CD14-positive monocyte (primary cell): ENCODE measurements around the gene SLC6A16. TPM values are rescaled to one million over a fixed set of nuclear protein-coding genes. Genes with fewer than 3 reads are reported as not detected.

Experiments
- DNase-seq, 3 donors: peaks; one replicate each; pipeline ENCODE4 v3.0.0-alpha.2; 2011 to 2022
- H2AFZ ChIP-seq: 2 replicates; pipeline ENCODE4 v1.6.0; 2012; ENCODE audit warnings: mild to moderate bottlenecking, low read depth, low read length, inconsistent platforms; ENCODE audit not compliant: insufficient read depth, poor library complexity, severe bottlenecking
- H3K27ac ChIP-seq, 2 donors: 1 replicate in 1 of 2; 2 replicates in 1 of 2; pipeline ENCODE4 v1.5.1; 2012 to 2013; ENCODE audit warnings: low read length in 2 of 2, control low read depth in 1 of 2, inconsistent platforms in 1 of 2, low read depth in 1 of 2, mild to moderate bottlenecking in 1 of 2
- H3K27me3 ChIP-seq, 2 donors: one replicate each; pipeline versions ENCODE4 v1.6.0 to v1.6.1; 2011 to 2013; ENCODE audit warnings: low read length in 2 of 2; ENCODE audit not compliant: control insufficient read depth in 2 of 2, insufficient read depth in 2 of 2
- H3K36me3 ChIP-seq, 2 donors: replicated peaks in 1 of 2; 1 replicate in 1 of 2; 2 replicates in 1 of 2; pipeline versions ENCODE4 v1.5.1 to v1.6.1; 2012 to 2013; ENCODE audit warnings: low read length in 2 of 2, control low read depth in 1 of 2, inconsistent platforms in 1 of 2, mild to moderate bottlenecking in 1 of 2; ENCODE audit not compliant: insufficient read depth in 2 of 2, control insufficient read depth in 1 of 2
- H3K4me1 ChIP-seq, 2 donors: 1 replicate in 1 of 2; 2 replicates in 1 of 2; pipeline versions ENCODE4 v1.5.1 to v1.6.1; 2012 to 2013; ENCODE audit warnings: low read length in 2 of 2, control low read depth in 1 of 2, inconsistent platforms in 1 of 2, mild to moderate bottlenecking in 1 of 2, moderate library complexity in 1 of 2; ENCODE audit not compliant: insufficient read depth in 2 of 2, control insufficient read depth in 1 of 2
- H3K4me2 ChIP-seq: replicated peaks from 2 replicates; pipeline ENCODE3; 2012; ENCODE audit warnings: low read length, moderate library complexity, mild to moderate bottlenecking; ENCODE audit not compliant: poor library complexity, severe bottlenecking; ENCODE audit errors: extremely low read depth
- H3K4me3 ChIP-seq, 3 experiments: fragments of 200-600 bp in 1 of 3; sonication (generic) in 1 of 3; replicated peaks in 1 of 3; 1 replicate in 2 of 3; 2 replicates in 1 of 3; pipeline ENCODE4 v1.5.1; 2011 to 2013; ENCODE audit warnings: low read length in 3 of 3, mild to moderate bottlenecking in 3 of 3, control low read depth in 2 of 3, low read depth in 2 of 3, inconsistent platforms in 1 of 3, moderate library complexity in 1 of 3
- H3K79me2 ChIP-seq: 2 replicates; pipeline ENCODE4 v1.6.0; 2012; ENCODE audit warnings: mild to moderate bottlenecking, control low read depth, inconsistent platforms, low read length, moderate library complexity; ENCODE audit not compliant: insufficient read depth
- H3K9ac ChIP-seq: 2 replicates; pipeline ENCODE4 v1.6.0; 2017; ENCODE audit warnings: low read length, mild to moderate bottlenecking; ENCODE audit not compliant: insufficient read depth, poor library complexity, severe bottlenecking
- H3K9me3 ChIP-seq, 2 donors: replicated peaks in 1 of 2; 1 replicate in 1 of 2; 2 replicates in 1 of 2; pipeline versions ENCODE4 v1.5.1 to v1.6.1; 2012 to 2013; ENCODE audit warnings: low read length in 2 of 2, control low read depth in 1 of 2; ENCODE audit not compliant: control insufficient read depth in 1 of 2, insufficient read depth in 1 of 2
- H4K20me1 ChIP-seq: 2 replicates; pipeline ENCODE4 v1.6.0; 2012; ENCODE audit warnings: mild to moderate bottlenecking, low read length, control low read depth, moderate library complexity; ENCODE audit not compliant: insufficient read depth
- H3K27ac Mint-ChIP-seq, 7 donors: one replicate each; pipeline ENCODE4 v1.8.0; 2020; ENCODE audit warnings: mild to moderate bottlenecking in 7 of 7, mixed read lengths in 7 of 7, moderate library complexity in 6 of 7, inconsistent platforms in 2 of 7
- H3K27me3 Mint-ChIP-seq, 3 donors: one replicate each; pipeline ENCODE4 v1.8.0; 2021 to 2022; ENCODE audit warnings: low read depth in 3 of 3, mild to moderate bottlenecking in 3 of 3, mixed read lengths in 3 of 3, moderate library complexity in 3 of 3, inconsistent platforms in 1 of 3
- H3K36me3 Mint-ChIP-seq, 2 donors: one replicate each; pipeline ENCODE4 v1.8.0; 2020; ENCODE audit warnings: mixed read lengths in 2 of 2, inconsistent platforms in 1 of 2, mild to moderate bottlenecking in 1 of 2
- H3K4me1 Mint-ChIP-seq: one replicate; pipeline ENCODE4 v1.8.0; 2020; ENCODE audit warnings: mild to moderate bottlenecking, mixed read lengths
- H3K4me3 Mint-ChIP-seq, 2 donors: one replicate each; pipeline ENCODE4 v1.8.0; 2020; ENCODE audit warnings: mild to moderate bottlenecking in 2 of 2, mixed read lengths in 2 of 2, moderate library complexity in 1 of 2
- H3K9me3 Mint-ChIP-seq, 7 donors: one replicate each; pipeline ENCODE4 v1.8.0; 2020 to 2022; ENCODE audit warnings: mixed read lengths in 7 of 7, mild to moderate bottlenecking in 6 of 7, moderate library complexity in 6 of 7, inconsistent platforms in 2 of 7
- WGBS: methylation state at CpG from one replicate; pipeline ENCODE4 v1.1.5; 2013; ENCODE audit warnings: missing lambda C conversion rate; ENCODE audit not compliant: insufficient coverage; 5-methylcytosine and 5-hydroxymethylcytosine counted together
- intact Hi-C, 2 donors: fragments of 100-400 bp; cut with micrococcal nuclease; formaldehyde crosslinking; loops; one replicate each; pipeline versions ENCODE4 v1.15.0 to v1.15.1; 2023
- polyA plus RNA-seq, 3 donors: library from polyadenylated mRNA; depleted of rRNA in 1 of 3; unstranded in 2 of 3; stranded (reverse) in 1 of 3; fragments of 300-500 nt in 2 of 3; fragments of >200 nt in 1 of 3; fragmentation: Illumina TruSeq in 2 of 3; gene quantifications; 1 replicate in 2 of 3; 2 replicates in 1 of 3; pipeline ENCODE4 v1.2.3, GENCODE V29; 2012 to 2021
- TF ChIP-seq, protein P1 (sequence below): fragments of 200-600 bp; IDR thresholded peaks from one replicate; pipeline ENCODE4 v1.8.0; 2022; ENCODE audit warnings: antibody characterized with exemption, mild to moderate bottlenecking

Gene SLC6A16
- polyA plus RNA-seq, 3 donors: 0.21 to 1.5 (median 0.55) TPM

DNA sequence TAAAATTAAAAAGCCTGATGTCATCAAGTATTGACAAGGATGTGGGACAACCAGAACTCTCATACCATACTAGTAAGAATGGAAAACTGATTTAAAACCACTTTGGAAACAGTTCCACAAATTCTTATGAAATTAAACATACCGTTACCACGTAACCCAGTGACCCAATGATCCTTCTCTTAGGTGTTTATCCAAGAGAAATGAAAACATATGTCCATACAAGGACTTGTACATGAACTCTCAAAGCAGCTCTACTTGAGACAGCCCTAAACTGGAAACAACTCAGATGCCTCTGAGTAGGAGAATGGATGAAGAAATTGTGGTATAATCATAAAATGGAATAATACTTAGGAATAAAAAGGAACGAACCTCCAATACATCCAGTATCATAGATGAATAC is 27.6 kb downstream of the SLC6A16 start:
- Histone ChIP-seq H3K9me3 (no peaks in the 10 kb centered on the region), H3K27ac (no peak overlapping the region)
- WGBS: no CpG with 5 or more reads among the region's 3 CpGs

GRCh38 chr19:49295208-49295880 is 29.6 kb downstream of the SLC6A16 start:
- H3K27me3 ChIP-seq: peaks cover 0 to 4% of the 10 kb centered on the region in 2 donors
- no peaks in the 10 kb centered on the region for H3K9me3 Mint-ChIP-seq
- H2AFZ ChIP-seq: no peak overlapping the region
- no peak overlapping the region for H3K27ac ChIP-seq
- no peaks in the 10 kb centered on the region for H3K79me2 ChIP-seq
- H4K20me1 ChIP-seq: no peaks in the 10 kb centered on the region
- intact Hi-C loops: no loop called here
- no peak overlapping the region for H3K4me3 ChIP-seq
- DNase-seq: no peak
- H3K36me3 ChIP-seq: no peaks in the 10 kb centered on the region
- H3K9ac ChIP-seq: no peak overlapping the region
- no peaks in the 10 kb centered on the region for H3K9me3 ChIP-seq
- H3K4me1 Mint-ChIP-seq: no peaks in the 10 kb centered on the region
- 100% methylated on average over 2 of the region's 8 CpGs for WGBS
- no peaks in the 10 kb centered on the region for H3K4me1 ChIP-seq
- no peak overlapping the region for H3K27ac Mint-ChIP-seq
- no peak overlapping the region for H3K4me3 Mint-ChIP-seq
- TF ChIP-seq, protein P1, sequence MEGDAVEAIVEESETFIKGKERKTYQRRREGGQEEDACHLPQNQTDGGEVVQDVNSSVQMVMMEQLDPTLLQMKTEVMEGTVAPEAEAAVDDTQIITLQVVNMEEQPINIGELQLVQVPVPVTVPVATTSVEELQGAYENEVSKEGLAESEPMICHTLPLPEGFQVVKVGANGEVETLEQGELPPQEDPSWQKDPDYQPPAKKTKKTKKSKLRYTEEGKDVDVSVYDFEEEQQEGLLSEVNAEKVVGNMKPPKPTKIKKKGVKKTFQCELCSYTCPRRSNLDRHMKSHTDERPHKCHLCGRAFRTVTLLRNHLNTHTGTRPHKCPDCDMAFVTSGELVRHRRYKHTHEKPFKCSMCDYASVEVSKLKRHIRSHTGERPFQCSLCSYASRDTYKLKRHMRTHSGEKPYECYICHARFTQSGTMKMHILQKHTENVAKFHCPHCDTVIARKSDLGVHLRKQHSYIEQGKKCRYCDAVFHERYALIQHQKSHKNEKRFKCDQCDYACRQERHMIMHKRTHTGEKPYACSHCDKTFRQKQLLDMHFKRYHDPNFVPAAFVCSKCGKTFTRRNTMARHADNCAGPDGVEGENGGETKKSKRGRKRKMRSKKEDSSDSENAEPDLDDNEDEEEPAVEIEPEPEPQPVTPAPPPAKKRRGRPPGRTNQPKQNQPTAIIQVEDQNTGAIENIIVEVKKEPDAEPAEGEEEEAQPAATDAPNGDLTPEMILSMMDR: no peak
- peaks cover 4 to 9% (median 8%) of the 10 kb centered on the region in 3 donors for H3K27me3 Mint-ChIP-seq
- no peaks in the 10 kb centered on the region for H3K36me3 Mint-ChIP-seq
- no peak overlapping the region for H3K4me2 ChIP-seq

More for the DNA sequence above, 27.6 kb downstream of the SLC6A16 start:
- H3K79me2 ChIP-seq: no peaks in the 10 kb centered on the region
- H3K4me2 ChIP-seq: no peak overlapping the region
- peaks cover 0 to 6% of the 10 kb centered on the region in 2 donors for H3K27me3 ChIP-seq
- Mint-ChIP-seq H3K27me3 (peaks cover 11 to 14% (median 13%) of the 10 kb centered on the region in 3 donors), H3K27ac (no peak overlapping the region), H3K4me1 (peaks cover 2% of the 10 kb centered on the region), H3K36me3 (no peaks in the 10 kb centered on the region), H3K9me3 (no peaks in the 10 kb centered on the region), H3K4me3 (no peak overlapping the region)
- H3K9ac ChIP-seq: no peak overlapping the region
- H4K20me1 ChIP-seq: no peaks in the 10 kb centered on the region
- peaks cover 3 to 4% of the 10 kb centered on the region in 2 donors for H3K4me1 ChIP-seq
- intact Hi-C loops: no loop called here
- no peak for DNase-seq
- H2AFZ ChIP-seq: no peak overlapping the region
- no peaks in the 10 kb centered on the region for H3K36me3 ChIP-seq
- TF ChIP-seq, protein P1: no peak
- no peak overlapping the region for H3K4me3 ChIP-seq
